HepG2 (cell line): ENCODE measurements around the gene LPIN3. TPM values are rescaled to one million over a fixed set of nuclear protein-coding genes. Genes with fewer than 3 reads are reported as not detected.

Source experiments
- ATAC-seq: fragments of 200-7000 bp; cut with Tn5 transposase; 3 replicates; pipeline ENCODE4 v1.9.1; 2020; ENCODE audit warnings: mild to moderate bottlenecking, moderate library complexity
- BruUV-seq: library from RNA; stranded (reverse); fragments of 400-500 nt; replicated peaks from 2 replicates; lab custom pipeline; 2021; lab: Mats Ljungman, UMichigan
- CTCF ChIA-PET: fragments of 300-600 bp; formaldehyde crosslinking; extraction: SDS; loops from one replicate; lab custom pipeline; 2021; ENCODE audit warnings: low total read pairs, inconsistent platforms, low intra/inter-chr PET ratio; lab: Yijun Ruan, JAX
- POLR2A ChIA-PET: fragments of 350-600 bp; sonication (Branson Sonifier 250); formaldehyde crosslinking; loops from one replicate; lab custom pipeline; 2020; ENCODE audit warnings: antibody characterized with exemption, inconsistent platforms; lab: Yijun Ruan, JAX
- DNase-seq: peaks from one replicate; pipeline ENCODE4 v3.0.0-alpha.2; 2015; ENCODE audit warnings: low spot score
- FAIRE-seq: peaks from 3 replicates; lab custom pipeline; 2011; peaks lifted over from hg19 to GRCh38; lab: Jason Lieb, UNC
- H2AFZ ChIP-seq: one replicate; pipeline ENCODE4 v1.6.1; 2011; ENCODE audit warnings: low read length, inconsistent platforms
- H3K27ac ChIP-seq: fragments of 300-600 bp; 3 replicates; pipeline ENCODE4 v1.8.0; 2011; ENCODE audit warnings: mixed run types, mild to moderate bottlenecking, mixed read lengths, low read length, inconsistent platforms; ENCODE audit not compliant: insufficient read depth; ENCODE audit errors: extremely low read length
- H3K27me3 ChIP-seq, 2 experiments: fragments of 200-600 bp in 1 of 2; 2 replicates in 1 of 2; 3 replicates in 1 of 2; pipeline versions ENCODE4 v1.6.0 to v1.8.0; 2011; ENCODE audit warnings: low read length in 2 of 2, mild to moderate bottlenecking in 2 of 2, moderate library complexity in 2 of 2, inconsistent platforms in 1 of 2; ENCODE audit not compliant: insufficient read depth in 2 of 2, control insufficient read depth in 1 of 2
- H3K36me3 ChIP-seq, 2 experiments: fragments of 200-600 bp in 1 of 2; replicated peaks in 1 of 2; 2 replicates in 1 of 2; 3 replicates in 1 of 2; pipeline versions ENCODE4 v1.5.1 to v1.8.0; 2011; ENCODE audit warnings: low read length in 2 of 2, inconsistent platforms in 1 of 2; ENCODE audit not compliant: insufficient read depth in 2 of 2, control insufficient read depth in 1 of 2
- H3K4me1 ChIP-seq: 2 replicates; pipeline ENCODE4 v1.5.1; 2012; ENCODE audit warnings: low read length, inconsistent platforms; ENCODE audit not compliant: insufficient read depth
- H3K4me2 ChIP-seq: 2 replicates; pipeline ENCODE4 v1.6.0; 2011; ENCODE audit warnings: low read depth, low read length, inconsistent platforms
- H3K4me3 ChIP-seq, 3 experiments: fragments of 200-600 bp in 1 of 3; sonication (generic), shearing (Covaris generic) in 1 of 3; replicated peaks in 1 of 3; 2 replicates each; pipeline ENCODE4 v1.5.1; 2011 to 2016; ENCODE audit warnings: low read length in 3 of 3, inconsistent platforms in 2 of 3, low read depth in 2 of 3, mild to moderate bottlenecking in 2 of 3, control low read depth in 1 of 3, mixed read lengths in 1 of 3; ENCODE audit not compliant: insufficient read depth in 1 of 3
- H3K79me2 ChIP-seq: one replicate; pipeline ENCODE4 v1.6.1; 2011; ENCODE audit warnings: low read length, inconsistent platforms; ENCODE audit not compliant: insufficient read depth
- H3K9ac ChIP-seq: 2 replicates; pipeline ENCODE4 v1.6.0; 2011; ENCODE audit warnings: mild to moderate bottlenecking, low read depth, low read length, inconsistent platforms; ENCODE audit not compliant: insufficient read depth
- H3K9me3 ChIP-seq: 2 replicates; pipeline ENCODE4 v1.5.1; 2012; ENCODE audit warnings: mild to moderate bottlenecking, low read length
- H4K20me1 ChIP-seq: 2 replicates; pipeline ENCODE4 v1.6.0; 2011; ENCODE audit warnings: inconsistent platforms, mild to moderate bottlenecking, low read length, moderate library complexity; ENCODE audit not compliant: insufficient read depth
- SCMH1 ChIP-seq: sonication (generic); formaldehyde crosslinking; IDR thresholded peaks from 2 replicates; pipeline ENCODE4 v1.9.0; 2021; ENCODE audit warnings: missing genetic modification reagents, mild to moderate bottlenecking, borderline replicate concordance
- ZFP36L2 ChIP-seq: sonication (generic); formaldehyde crosslinking; IDR thresholded peaks from 2 replicates; pipeline ENCODE4 v1.4.0; 2020; ENCODE audit warnings: missing genetic modification reagents
- ZNF30 ChIP-seq: sonication (generic); formaldehyde crosslinking; IDR thresholded peaks from 2 replicates; pipeline ENCODE4 v1.5.0; 2020; ENCODE audit warnings: mild to moderate bottlenecking, missing genetic modification reagents
- WGBS: methylation state at CpG from one replicate; pipeline ENCODE4 v1.1.6; 2017; ENCODE audit warnings: low lambda C conversion rate; 5-methylcytosine and 5-hydroxymethylcytosine counted together
- in situ Hi-C: cut with HindIII; loops from 2 replicates; pipeline ENCODE4 v1.10.0; 2017; ENCODE audit warnings: low pct_unique_long_range_greater_than_20kb; ENCODE audit not compliant: extremely low pct_ligation_motif_present
- intact Hi-C: fragments of 100-400 bp; cut with micrococcal nuclease; formaldehyde crosslinking; loops from one replicate; pipeline ENCODE4 v1.10.0; 2022; ENCODE audit not compliant: unreplicated experiment
- polyA plus RNA-seq, 8 experiments: library from polyadenylated mRNA; depleted of rRNA in 3 of 8; stranded (reverse) in 7 of 8; unstranded in 1 of 8; fragments of >200 nt; fragmentation: Illumina TruSeq in 4 of 8; extraction: Trizol in 4 of 8; gene quantifications; 2 replicates each; pipeline versions ENCODE4 v1.2.1 to v1.2.3, GENCODE V29; 2011 to 2016; ENCODE audit warnings: low read depth in 4 of 8, missing spikeins in 1 of 8, mixed read lengths in 1 of 8; ENCODE audit not compliant: insufficient read depth in 1 of 8
- total RNA-seq, 5 experiments: library from RNA; depleted of rRNA; stranded (reverse); fragments of >200 nt; fragmentation: Illumina TruSeq; extraction: Trizol; gene quantifications; 2 replicates each; pipeline ENCODE4 v1.2.3, GENCODE V29; 2016; ENCODE audit warnings: low read depth in 1 of 5
- TF ChIP-seq, protein P1 (sequence below): sonication (generic); formaldehyde crosslinking; IDR thresholded peaks from 2 replicates; pipeline ENCODE4 v1.5.0; 2020; ENCODE audit warnings: mild to moderate bottlenecking, missing genetic modification reagents, borderline replicate concordance

The LPIN3 gene
- total and polyA plus RNA-seq, 2 of the 13 experiments (the other 11 are each of a cell fraction or from before 2014, with no cell fraction given), result 14.2 to 28.6 TPM

DNA sequence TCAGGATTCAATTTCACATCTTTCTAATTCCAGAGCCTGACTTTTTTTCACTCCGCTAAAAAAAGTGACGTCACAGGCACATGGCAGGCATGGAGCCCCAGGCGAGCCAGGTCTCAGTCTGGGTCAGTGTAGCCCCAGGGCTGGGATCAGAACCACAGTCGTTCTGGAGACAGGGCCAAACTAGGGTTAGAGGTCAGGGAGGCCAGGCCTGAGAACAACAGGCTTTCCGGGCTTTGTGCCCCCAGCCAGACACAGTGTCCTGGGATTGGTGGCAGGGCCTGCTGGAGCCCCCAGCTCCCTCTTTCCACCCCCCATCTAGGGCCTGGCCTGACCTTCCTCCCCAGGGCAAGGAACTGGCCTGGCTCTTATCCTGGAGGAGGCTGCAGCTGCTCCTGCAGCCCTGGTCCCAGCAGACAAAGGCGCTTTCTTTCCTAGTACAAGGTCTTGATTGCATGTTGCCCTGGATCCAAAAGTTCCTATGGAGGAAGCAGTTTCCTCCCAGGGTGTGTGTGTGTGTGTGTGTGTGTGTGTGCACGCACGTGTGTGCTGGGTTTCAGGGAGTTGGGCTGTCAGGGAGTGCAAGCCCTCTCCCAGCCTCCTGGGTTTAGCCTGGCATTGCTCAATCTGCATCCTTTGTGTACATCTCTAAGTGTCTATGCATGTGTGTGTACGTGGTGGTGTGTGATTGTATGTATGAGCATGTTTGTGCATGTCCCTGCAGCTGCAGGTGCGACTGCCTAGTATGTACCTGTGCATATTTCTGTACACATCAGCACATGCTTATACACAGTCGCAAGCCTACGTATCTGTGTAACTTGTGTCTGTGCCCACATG is 52.5 kb downstream of the LPIN3 start (continued):
- TF ChIP-seq ZFP36L2, result no peak

DNA sequence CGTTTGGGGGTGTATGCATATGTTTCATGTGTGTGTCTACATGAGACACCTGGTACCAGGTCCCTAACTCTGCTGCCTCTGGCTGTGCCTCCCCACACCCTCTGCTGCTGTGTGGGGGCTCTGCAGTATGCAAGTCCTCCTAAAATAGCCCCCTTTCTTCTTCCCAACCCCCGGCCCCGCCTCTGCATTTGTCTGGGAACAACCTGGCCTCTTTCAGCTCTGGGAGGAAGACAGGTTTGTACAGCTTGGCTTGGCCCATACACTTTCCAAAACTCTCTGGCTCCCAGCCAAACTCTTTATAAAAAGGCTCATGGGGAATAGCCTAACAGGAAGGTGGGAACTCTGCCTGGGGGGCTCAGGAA is 53.1 kb downstream of the LPIN3 start:
- H3K27ac ChIP-seq, result no peak overlapping the region
- POLR2A ChIA-PET, result no interaction called here
- H3K27me3 ChIP-seq, result no peaks in the 10 kb centered on the region
- H3K4me2 ChIP-seq, result no peak overlapping the region
- intact Hi-C loops, result no loop called here
- 45% methylated on average over 3 of the region's 3 CpGs for WGBS
- DNase-seq (no peak), ATAC-seq (no peak), FAIRE-seq (no peak)
- no peaks in the 10 kb centered on the region for H3K79me2 ChIP-seq
- TF ChIP-seq ZNF30 (CRISPR knock-in tag) (0 out of 2 replicates have a peak, but pooled peaks have one; percentile 22), SCMH1 (CRISPR knock-in tag) (no peak)
- TF ChIP-seq, protein P1, sequence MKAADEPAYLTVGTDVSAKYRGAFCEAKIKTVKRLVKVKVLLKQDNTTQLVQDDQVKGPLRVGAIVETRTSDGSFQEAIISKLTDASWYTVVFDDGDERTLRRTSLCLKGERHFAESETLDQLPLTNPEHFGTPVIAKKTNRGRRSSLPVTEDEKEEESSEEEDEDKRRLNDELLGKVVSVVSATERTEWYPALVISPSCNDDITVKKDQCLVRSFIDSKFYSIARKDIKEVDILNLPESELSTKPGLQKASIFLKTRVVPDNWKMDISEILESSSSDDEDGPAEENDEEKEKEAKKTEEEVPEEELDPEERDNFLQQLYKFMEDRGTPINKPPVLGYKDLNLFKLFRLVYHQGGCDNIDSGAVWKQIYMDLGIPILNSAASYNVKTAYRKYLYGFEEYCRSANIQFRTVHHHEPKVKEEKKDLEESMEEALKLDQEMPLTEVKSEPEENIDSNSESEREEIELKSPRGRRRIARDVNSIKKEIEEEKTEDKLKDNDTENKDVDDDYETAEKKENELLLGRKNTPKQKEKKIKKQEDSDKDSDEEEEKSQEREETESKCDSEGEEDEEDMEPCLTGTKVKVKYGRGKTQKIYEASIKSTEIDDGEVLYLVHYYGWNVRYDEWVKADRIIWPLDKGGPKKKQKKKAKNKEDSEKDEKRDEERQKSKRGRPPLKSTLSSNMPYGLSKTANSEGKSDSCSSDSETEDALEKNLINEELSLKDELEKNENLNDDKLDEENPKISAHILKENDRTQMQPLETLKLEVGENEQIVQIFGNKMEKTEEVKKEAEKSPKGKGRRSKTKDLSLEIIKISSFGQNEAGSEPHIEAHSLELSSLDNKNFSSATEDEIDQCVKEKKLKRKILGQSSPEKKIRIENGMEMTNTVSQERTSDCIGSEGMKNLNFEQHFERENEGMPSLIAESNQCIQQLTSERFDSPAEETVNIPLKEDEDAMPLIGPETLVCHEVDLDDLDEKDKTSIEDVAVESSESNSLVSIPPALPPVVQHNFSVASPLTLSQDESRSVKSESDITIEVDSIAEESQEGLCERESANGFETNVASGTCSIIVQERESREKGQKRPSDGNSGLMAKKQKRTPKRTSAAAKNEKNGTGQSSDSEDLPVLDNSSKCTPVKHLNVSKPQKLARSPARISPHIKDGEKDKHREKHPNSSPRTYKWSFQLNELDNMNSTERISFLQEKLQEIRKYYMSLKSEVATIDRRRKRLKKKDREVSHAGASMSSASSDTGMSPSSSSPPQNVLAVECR, result 0 out of 2 replicates have a peak, but pooled peaks have one; percentile 10
- in situ Hi-C loops, result no loop called here
- no peaks in the 10 kb centered on the region for H3K9me3 ChIP-seq
- BruUV-seq, result no TSS peak
- no peak overlapping the region for H2AFZ ChIP-seq
- H3K4me1 ChIP-seq, result peaks cover 29% of the 10 kb centered on the region
- no peak overlapping the region for H3K4me3 ChIP-seq
- H3K36me3 ChIP-seq, result no peaks in the 10 kb centered on the region
- CTCF ChIA-PET, result no interaction called here
- no peaks in the 10 kb centered on the region for H4K20me1 ChIP-seq
- H3K9ac ChIP-seq, result no peak overlapping the region
